ENCODE results near the gene AQP3.
"Not testable (repeated sequence)": the region's sequence is repeated elsewhere in the genome, so short reads cannot be mapped to it uniquely, and the experiment has no call there.

The AQP3 gene

DNA sequence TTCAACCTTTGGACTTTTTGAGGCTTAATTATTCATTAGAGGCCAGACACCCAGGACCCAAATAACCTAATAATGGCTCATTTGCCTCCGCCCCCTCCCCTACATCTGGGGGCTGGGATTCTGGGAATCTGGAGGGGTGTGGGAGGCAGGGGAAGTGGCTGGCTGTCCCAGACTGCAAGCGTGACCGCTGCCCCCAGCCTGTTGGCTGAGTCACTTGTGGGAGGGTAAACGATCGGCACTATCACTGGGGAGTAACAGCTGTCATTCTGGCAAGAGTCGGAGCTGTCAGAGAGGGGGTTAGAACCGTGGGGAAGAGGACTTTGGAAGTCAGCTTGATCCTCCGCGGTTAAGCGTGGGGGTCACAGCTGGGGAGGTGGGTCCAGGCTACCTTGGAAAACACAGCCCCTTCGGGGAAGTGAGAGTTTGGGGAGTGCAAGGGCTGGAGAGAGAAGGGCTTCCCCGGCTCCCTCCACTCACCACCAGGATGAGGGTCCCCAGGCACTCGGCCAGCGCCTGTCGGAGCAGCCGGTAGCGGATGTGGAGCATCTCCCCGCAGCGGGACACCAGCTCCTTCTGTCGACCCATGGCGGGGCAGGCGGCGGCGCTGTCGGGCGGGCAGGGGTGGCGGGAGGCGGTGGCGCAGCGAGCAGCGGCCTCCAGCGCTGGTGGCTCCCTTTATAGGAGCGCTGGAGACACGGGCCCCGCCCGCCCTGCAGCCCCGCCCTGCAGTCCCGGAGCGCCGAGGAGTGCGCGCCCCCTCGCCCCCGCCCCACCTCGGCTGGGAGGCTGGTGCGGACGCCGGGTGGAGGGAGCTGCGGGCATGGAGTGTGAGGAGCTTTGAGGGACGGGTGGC is at the start of gene AQP3:
Gene AQP3 (minus strand): TSS at position 648 of the 853 bp plus-strand sequence. CDS start 63 bp downstream, at position 585.
- DNase-seq: peak; percentile 89

GRCh38 chr9:33493819-33494218 is 46.4 kb upstream of the AQP3 start:
- DNase-seq: not testable (repeated sequence)

- peak; percentile 62 for DNase-seq
Observed at GRCh38 chr9:33489066-33489465, 41.7 kb upstream of the AQP3 start.

DNA sequence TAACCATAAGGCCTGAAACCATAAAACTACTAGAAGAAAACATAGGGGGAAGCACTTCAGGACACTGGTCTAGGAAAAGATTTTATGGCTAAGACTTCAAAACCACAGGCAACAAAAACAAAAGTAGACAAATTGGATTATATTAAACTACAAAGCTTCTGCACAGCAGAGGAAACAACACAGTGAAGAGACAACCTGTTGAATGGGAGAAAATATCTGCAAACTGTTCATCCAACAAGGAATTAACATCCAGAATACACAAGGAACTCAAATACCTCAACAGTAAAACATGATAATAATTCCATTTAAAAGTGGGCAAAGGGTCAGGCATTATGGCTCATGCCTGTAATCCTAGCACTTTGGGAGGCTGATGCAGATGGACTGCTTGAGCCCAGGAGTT is 37.9 kb upstream of the AQP3 start:
- not testable (repeated sequence) for DNase-seq

DNA sequence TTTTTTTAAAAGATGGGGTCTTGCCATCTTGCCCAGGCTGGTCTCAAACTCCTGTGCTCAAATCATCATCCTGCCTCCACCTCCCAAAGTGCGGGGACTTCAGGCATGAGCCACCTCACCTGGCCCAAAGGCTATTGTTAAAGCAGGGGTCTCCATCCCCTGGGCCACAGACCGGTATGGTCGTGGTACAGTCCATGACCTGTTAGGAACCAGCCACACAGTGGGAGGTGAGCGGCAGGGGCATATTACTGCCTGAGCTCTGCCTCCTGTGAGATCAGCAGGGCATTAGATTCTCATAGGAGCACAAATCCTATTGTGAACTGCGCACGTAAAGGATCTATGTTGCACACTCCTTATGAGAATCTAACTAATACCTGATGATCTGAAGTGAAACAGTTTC is 33.6 kb upstream of the AQP3 start:
- no peak for DNase-seq

GRCh38 chr9:33480106-33480505 is 32.7 kb upstream of the AQP3 start:
- no peak for DNase-seq

DNA sequence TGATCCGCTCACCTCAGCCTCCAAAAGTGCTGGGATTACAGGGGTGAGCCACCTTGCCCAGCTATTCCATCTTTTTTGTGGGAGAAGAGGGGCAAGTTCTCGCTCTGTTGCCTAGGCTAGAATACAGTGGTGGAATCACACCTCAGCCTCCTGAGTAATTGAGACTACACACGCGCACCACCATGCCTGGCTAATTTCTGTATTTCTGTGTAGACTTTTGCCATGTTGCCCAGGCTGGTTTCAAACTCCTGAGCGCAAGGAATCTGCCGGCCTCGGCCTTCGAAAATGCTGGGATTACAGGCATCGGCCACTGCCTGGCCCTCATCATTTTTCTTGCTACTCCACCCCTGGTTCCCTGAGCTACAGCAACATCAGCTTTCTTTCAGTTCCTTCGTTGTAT is 29.1 kb upstream of the AQP3 start:
- no peak for DNase-seq

GRCh38 chr9:33475357-33475756 is 28.0 kb upstream of the AQP3 start:
- DNase-seq: no peak

DNA sequence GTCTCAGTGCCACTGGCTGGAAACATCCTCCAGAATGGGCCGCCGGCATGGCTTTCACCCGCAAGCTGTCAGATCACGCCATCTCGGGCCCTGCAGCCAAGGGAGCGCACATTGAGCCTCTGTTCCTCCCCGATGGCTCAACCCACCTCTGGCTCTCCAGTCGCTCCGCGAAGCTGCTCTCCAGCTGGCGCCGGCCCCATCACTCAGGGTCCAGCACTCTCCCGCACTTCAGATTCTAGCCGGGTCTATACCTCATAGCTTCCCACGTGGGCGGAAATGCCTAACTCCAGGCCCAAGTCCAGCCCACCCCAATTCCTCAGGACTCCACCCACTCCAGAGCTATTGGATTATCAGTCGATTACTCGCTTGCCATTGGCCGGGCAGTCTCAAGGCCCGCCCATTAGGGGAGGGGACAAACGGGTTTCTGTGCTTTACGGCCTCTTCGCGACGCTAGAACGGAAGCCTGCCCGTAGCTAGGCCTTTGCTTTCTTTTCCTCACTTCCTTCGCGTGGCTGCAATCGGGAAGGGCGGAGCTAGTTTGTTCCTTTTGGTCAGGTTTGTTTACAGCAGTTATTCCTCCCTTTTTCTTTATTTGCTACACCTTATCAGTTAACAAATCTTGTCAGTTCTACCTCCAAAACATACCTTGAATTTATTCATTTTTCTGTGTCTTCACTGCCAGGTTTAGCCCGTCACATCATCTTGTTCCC is 26.4 kb upstream of the AQP3 start, which contains the start of gene NOL6:
Gene NOL6 (minus strand): TSS at position 282 of the 710 bp plus-strand sequence. CDS start 82 bp downstream, at position 200.
- peak; percentile 100 for DNase-seq

GRCh38 chr9:33472881-33473615 is 25.7 kb upstream of the AQP3 start:
- DNase-seq: no peak

GRCh38 chr9:33472171-33472880 is 24.9 kb upstream of the AQP3 start:
- DNase-seq: no peak

DNA sequence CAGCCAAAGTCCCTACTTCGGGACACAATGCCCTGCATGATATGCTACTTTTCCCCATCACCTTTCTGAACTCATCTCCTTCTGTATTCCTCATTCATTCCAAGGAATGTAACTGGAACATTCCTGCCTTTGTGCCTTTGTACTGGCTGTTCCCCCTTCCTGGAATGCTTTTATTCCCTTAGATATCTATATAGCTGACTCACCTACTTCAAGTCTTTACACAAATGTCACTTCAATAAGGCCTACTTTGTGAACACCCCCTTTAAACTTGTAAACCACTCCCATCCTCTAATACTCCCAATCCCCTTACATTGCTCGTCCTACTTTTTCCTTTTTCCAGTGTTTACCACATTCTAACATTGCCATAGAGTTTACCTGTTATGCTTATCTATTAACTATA is 24.0 kb upstream of the AQP3 start:
- DNase-seq: no peak

DNA sequence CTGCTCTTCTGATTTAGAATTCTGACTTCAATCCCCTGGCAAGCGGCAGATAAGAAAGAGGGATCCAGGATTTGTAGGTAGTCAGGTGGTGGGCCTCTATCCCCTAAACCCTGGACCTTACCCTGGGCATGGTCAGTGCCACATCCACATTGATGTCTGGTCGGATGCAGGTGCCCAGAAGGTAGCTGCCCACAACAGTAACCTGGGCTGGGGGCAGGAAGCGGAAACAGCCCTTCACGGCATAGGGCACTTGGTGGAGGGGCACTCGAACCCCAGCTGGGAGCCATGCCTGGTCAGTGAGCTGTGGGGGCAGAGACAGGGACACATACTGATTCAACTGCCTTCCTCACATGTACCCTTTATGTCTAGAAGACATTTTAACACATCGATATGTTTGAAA is 22.5 kb upstream of the AQP3 start:
- DNase-seq: no peak

GRCh38 chr9:33468797-33469621 is 21.6 kb upstream of the AQP3 start:
- no peak for DNase-seq

- DNase-seq: no peak
Observed at GRCh38 chr9:33468215-33468730, 20.9 kb upstream of the AQP3 start.

GRCh38 chr9:33467526-33467925 is 20.1 kb upstream of the AQP3 start:
- DNase-seq: no peak

DNA sequence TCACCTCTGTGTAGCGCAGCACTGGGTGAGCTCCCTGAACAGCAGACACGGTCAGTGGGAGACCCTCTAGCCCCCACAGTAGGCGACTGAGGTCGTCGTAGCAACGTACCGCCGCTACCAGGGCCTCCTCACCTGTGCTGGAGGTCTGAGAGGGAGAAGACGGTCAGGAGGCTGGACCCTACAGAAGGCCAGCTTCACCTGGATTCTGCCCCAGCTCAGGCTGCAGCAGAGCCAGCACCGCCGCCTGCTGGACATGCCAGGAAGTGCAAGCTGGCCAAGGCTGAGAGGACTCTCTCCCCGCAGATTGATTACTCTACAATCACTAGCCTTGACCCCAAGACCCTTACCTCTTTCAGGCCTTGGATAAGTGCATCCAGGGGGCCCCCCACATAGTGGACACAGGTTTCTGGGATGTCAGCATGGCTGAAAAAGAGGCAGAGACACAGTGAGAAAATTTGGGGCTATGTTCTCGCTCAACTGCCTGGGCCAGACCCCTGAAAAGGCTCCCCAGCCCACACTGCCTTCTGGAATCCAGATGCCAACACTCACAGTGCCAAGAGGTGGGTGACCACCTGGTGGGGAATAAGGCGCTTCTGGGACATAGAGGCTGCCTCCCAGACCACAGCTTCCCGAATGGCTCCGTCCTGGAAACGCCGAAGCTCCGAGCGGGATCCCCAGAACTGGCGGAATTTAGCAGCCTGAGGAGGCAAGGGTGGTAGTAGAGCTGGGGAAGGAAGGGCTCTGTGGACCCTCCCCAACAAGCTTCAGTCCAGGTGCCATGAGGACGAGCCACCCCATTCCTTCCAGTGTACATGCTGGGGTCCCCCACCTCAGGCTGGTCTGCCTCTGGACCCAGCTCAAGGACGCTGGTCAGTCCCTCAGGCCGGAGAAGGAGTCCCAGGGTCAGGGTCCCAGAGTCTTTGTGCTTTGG is 19.4 kb upstream of the AQP3 start:
- no peak for DNase-seq

DNA sequence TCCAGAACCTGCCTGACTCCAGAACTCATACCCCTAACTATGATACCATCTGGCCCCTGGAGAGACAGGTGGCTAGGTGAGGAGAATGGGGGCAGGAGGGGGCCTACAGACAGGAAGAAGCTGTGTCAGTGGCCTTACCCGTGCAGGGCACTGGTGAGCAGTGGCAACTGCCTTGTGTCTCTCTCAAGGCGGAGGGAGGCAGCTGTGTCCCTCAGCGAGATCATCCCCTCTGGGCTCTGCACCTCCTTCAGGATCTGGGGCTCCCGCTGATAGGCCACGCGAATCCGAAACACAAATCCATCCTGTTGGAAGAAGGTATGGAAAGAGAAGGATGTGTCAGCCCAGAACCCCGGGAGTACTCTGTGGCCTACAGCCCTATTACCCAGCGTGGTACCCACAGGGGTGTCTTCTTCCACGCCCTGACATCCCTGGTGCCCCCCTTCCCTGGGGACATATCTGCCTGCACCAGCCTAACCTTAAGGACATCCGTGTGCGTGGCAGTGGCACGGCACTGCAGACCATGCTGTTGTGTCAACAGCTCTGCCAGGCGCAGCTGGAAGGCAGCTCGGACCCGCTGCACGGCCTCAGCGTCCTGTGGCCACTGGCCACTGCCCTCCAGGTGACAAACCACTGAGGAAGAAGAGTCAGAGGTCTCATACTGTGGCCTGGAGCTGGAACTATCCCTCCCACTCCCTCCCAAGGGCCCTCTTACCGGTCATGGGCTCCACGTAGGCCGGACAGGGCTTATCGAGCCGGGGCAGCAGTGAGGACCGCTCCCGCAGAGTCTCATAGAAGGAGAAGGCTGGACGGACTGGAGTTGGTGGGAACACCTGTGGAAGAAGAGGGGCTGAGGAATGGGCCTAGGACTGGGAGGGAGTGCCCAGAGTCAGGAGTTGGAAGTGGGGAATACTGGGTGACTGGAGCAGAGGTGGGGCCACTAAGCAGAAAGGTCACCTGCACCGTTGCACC is 18.5 kb upstream of the AQP3 start:
- no peak for DNase-seq

DNA sequence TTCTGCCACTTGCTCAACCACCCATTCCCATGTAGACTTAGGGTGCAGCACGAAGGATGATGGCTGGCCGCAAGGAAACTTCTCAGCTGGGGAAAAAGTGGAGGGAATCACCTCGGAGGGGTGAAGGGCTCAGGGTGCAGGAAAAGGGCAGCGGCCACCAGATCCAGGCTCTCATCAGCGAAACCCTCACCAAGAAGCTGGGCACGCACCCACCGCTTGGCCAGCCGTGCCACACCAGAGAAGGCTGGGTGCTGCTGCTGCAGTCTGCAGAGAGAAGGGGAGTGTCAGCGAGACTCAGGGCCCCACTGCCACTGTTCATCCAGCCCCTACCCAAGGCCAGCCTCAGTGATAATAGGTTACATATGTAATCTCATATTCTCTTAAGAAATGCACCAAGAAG is 17.7 kb upstream of the AQP3 start:
- no peak for DNase-seq
